GM06990 (cell line): ENCODE data around the gene ZRANB1.

Experiments
- DNase-seq: peaks from one replicate; pipeline ENCODE4 v3.0.0-alpha.2; 2011; ENCODE audit not compliant: insufficient read length; ENCODE audit errors: extremely low read depth
- H3K27me3 ChIP-seq: replicated peaks from 2 replicates; pipeline ENCODE4 v1.6.0; 2011; ENCODE audit warnings: low read length; ENCODE audit not compliant: control insufficient read depth, insufficient read depth
- H3K36me3 ChIP-seq: 2 replicates; pipeline ENCODE4 v1.5.1; 2011; ENCODE audit warnings: low read length; ENCODE audit not compliant: control insufficient read depth, insufficient read depth
- H3K4me3 ChIP-seq: replicated peaks from 2 replicates; pipeline ENCODE4 v1.5.1; 2011; ENCODE audit warnings: low read depth, mild to moderate bottlenecking, control low read depth, low read length
- TF ChIP-seq, protein P1 (sequence below): IDR thresholded peaks from 2 replicates; pipeline ENCODE4 v1.5.1; 2011; ENCODE audit warnings: low read length, control low read depth, mild to moderate bottlenecking, inconsistent platforms; ENCODE audit not compliant: insufficient read depth, poor library complexity, severe bottlenecking

Gene ZRANB1

GRCh38 chr10:125034675-125035074, 92.8 kb downstream of the ZRANB1 start:
- Histone ChIP-seq H3K27me3 (no peaks in the 10 kb centered on the region), H3K36me3 (no peaks in the 10 kb centered on the region), H3K4me3 (no peak overlapping the region)
- no peak for DNase-seq
- TF ChIP-seq, protein P1, sequence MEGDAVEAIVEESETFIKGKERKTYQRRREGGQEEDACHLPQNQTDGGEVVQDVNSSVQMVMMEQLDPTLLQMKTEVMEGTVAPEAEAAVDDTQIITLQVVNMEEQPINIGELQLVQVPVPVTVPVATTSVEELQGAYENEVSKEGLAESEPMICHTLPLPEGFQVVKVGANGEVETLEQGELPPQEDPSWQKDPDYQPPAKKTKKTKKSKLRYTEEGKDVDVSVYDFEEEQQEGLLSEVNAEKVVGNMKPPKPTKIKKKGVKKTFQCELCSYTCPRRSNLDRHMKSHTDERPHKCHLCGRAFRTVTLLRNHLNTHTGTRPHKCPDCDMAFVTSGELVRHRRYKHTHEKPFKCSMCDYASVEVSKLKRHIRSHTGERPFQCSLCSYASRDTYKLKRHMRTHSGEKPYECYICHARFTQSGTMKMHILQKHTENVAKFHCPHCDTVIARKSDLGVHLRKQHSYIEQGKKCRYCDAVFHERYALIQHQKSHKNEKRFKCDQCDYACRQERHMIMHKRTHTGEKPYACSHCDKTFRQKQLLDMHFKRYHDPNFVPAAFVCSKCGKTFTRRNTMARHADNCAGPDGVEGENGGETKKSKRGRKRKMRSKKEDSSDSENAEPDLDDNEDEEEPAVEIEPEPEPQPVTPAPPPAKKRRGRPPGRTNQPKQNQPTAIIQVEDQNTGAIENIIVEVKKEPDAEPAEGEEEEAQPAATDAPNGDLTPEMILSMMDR: no peak

GRCh38 chr10:125035136-125035535, 93.2 kb downstream of the ZRANB1 start:
- no peaks in the 10 kb centered on the region for H3K36me3 ChIP-seq

GRCh38 chr10:125035588-125036295, 93.8 kb downstream of the ZRANB1 start:
- no peak for DNase-seq
- Histone ChIP-seq H3K27me3 (no peaks in the 10 kb centered on the region; the same call in none of the 2 replicates), H3K4me3 (no peak overlapping the region), H3K36me3 (no peaks in the 10 kb centered on the region)
- TF ChIP-seq, protein P1: no peak

More at GRCh38 chr10:125035136-125035535, 93.2 kb downstream of the ZRANB1 start:
- H3K27me3 ChIP-seq: no peaks in the 10 kb centered on the region; the same call in 1 of the 2 replicates
- no peak for DNase-seq
- no peak overlapping the region for H3K4me3 ChIP-seq
- TF ChIP-seq, protein P1: no peak

DNA sequence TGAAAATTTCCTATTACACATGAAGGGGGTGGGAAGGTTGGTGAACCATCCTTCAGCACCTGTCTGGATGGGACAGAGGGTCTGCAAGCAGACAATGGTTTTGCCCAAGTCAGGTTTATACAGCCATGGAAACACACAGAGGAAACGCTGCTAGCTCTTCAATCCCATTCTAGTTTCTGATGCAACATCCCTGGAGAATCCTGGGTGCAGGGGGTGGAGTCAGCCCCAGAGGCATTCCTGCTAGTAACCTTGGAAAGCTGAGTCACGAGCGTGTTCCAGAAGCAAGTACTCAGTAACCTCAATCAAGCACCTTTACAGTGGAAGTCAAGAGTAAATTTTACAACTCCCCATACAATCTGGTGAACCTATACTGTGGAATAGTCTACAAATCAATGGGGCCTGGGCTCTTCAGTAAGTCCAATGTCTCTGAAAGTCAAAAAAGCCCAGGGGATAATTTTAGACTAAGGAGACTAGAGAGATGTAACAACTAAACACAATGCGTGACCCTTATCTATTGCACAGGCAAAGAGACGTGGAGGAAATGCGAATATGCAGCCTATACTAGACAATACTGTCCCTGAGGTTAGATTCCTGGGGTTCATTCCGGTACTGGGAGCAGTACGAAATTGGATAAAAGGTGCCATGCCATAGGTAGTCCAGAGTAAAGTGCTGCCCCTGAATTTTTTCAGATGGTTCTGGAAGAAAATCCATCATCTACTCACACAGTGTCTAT, 95.4 kb downstream of the ZRANB1 start:
- no peaks in the 10 kb centered on the region for H3K36me3 ChIP-seq
- H3K4me3 ChIP-seq: no peak overlapping the region
- no peak for DNase-seq
- TF ChIP-seq, protein P1: no peak
- no peaks in the 10 kb centered on the region; the same call in none of the 2 replicates for H3K27me3 ChIP-seq
